Tibial nerve (tissue), 4 donors: ENCODE data around the gene SLIT1.

Experiments used
- CTCF ChIP-seq, 5 experiments: fragments of 200-600 bp in 3 of 5; fragments of 450-650 bp in 2 of 5; sonication (generic) in 3 of 5; IDR thresholded peaks; one replicate each; pipeline ENCODE4 v1.5.1; 2016 to 2019; ENCODE audit warnings: antibody characterized with exemption in 5 of 5, mild to moderate bottlenecking in 3 of 5, moderate library complexity in 2 of 5
- EP300 ChIP-seq, 2 donors: sonication (generic); formaldehyde crosslinking; IDR thresholded peaks; one replicate each; pipeline ENCODE4 v1.6.1; 2017; ENCODE audit warnings: antibody characterized with exemption in 2 of 2, mild to moderate bottlenecking in 1 of 2
- POLR2A ChIP-seq, 2 donors: fragments of 450-650 bp; IDR thresholded peaks; one replicate each; pipeline ENCODE4 v1.6.1; 2017; ENCODE audit warnings: antibody characterized with exemption in 2 of 2, mild to moderate bottlenecking in 2 of 2, moderate library complexity in 2 of 2

GRCh38 chr10:97175586-97175985 is 10.2 kb downstream of the SLIT1 start:
- TF ChIP-seq CTCF (IDR thresholded peaks at IDR 0.05) (no peak), EP300 (IDR thresholded peaks at IDR 0.05) (no peak), POLR2A (IDR thresholded peaks at IDR 0.05) (no peak)
